Trophoblast cell (in vitro differentiated cells and primary cell): ENCODE measurements around the gene CD300A.

Source experiments
- DNase-seq, 2 donors: peaks; one replicate each; pipeline ENCODE4 v3.0.0-alpha.2; 2016
- H2AFZ ChIP-seq: 2 replicates; pipeline ENCODE4 v1.6.1; 2013; ENCODE audit warnings: low read length, moderate library complexity, mild to moderate bottlenecking; ENCODE audit not compliant: insufficient read depth, poor library complexity
- H2AK5ac ChIP-seq: 2 replicates; pipeline ENCODE4 v1.6.1; 2013; ENCODE audit warnings: mild to moderate bottlenecking, low read length
- H2BK120ac ChIP-seq: 2 replicates; pipeline ENCODE4 v1.6.1; 2013; ENCODE audit warnings: low read length, mild to moderate bottlenecking, moderate library complexity; ENCODE audit not compliant: insufficient read depth, poor library complexity
- H2BK12ac ChIP-seq: 2 replicates; pipeline ENCODE4 v1.6.1; 2013; ENCODE audit warnings: mild to moderate bottlenecking, low read length, moderate library complexity
- H2BK5ac ChIP-seq: 2 replicates; pipeline ENCODE4 v1.6.1; 2013; ENCODE audit warnings: low read length, low read depth, moderate library complexity, mild to moderate bottlenecking; ENCODE audit not compliant: poor library complexity
- H3K14ac ChIP-seq: 2 replicates; pipeline ENCODE4 v1.6.1; 2013; ENCODE audit warnings: mild to moderate bottlenecking, low read length
- H3K18ac ChIP-seq: 2 replicates; pipeline ENCODE4 v1.6.1; 2013; ENCODE audit warnings: mild to moderate bottlenecking, low read length
- H3K23ac ChIP-seq: 2 replicates; pipeline ENCODE4 v1.6.1; 2013; ENCODE audit warnings: low read length
- H3K27ac ChIP-seq: 2 replicates; pipeline ENCODE4 v1.5.1; 2013; ENCODE audit warnings: low read depth, mild to moderate bottlenecking, inconsistent platforms, low read length, moderate library complexity
- H3K27me3 ChIP-seq: 2 replicates; pipeline ENCODE4 v1.6.1; 2013; ENCODE audit warnings: inconsistent platforms, mild to moderate bottlenecking, low read length, moderate library complexity; ENCODE audit not compliant: insufficient read depth
- H3K36me3 ChIP-seq, 2 experiments: 1 replicate in 1 of 2; 2 replicates in 1 of 2; pipeline ENCODE4 v1.6.1; 2013; ENCODE audit warnings: low read length in 2 of 2, mild to moderate bottlenecking in 2 of 2, moderate library complexity in 1 of 2; ENCODE audit not compliant: insufficient read depth in 2 of 2, control insufficient read depth in 1 of 2
- H3K4ac ChIP-seq: 2 replicates; pipeline ENCODE4 v1.6.1; 2013; ENCODE audit warnings: low read depth, mild to moderate bottlenecking, low read length, moderate library complexity
- H3K4me1 ChIP-seq, 2 experiments: 1 replicate in 1 of 2; 2 replicates in 1 of 2; pipeline ENCODE4 v1.6.1; 2013; ENCODE audit warnings: low read length in 2 of 2, mild to moderate bottlenecking in 2 of 2, moderate library complexity in 1 of 2; ENCODE audit not compliant: insufficient read depth in 2 of 2, control insufficient read depth in 1 of 2
- H3K4me2 ChIP-seq: 2 replicates; pipeline ENCODE4 v1.6.1; 2013; ENCODE audit warnings: inconsistent platforms, mild to moderate bottlenecking, low read length, moderate library complexity
- H3K4me3 ChIP-seq: 2 replicates; pipeline ENCODE4 v1.5.1; 2013; ENCODE audit warnings: mild to moderate bottlenecking, low read depth, low read length, inconsistent platforms
- H3K79me1 ChIP-seq: one replicate; pipeline ENCODE4 v1.6.1; 2013; ENCODE audit warnings: low read length
- H3K79me2 ChIP-seq: 2 replicates; pipeline ENCODE4 v1.6.1; 2013; ENCODE audit warnings: low read length, mild to moderate bottlenecking; ENCODE audit not compliant: control insufficient read depth, insufficient read depth, poor library complexity
- H3K9ac ChIP-seq: 2 replicates; pipeline ENCODE4 v1.6.1; 2013; ENCODE audit warnings: mild to moderate bottlenecking, low read length
- H3K9me3 ChIP-seq: 2 replicates; pipeline ENCODE4 v1.6.1; 2013; ENCODE audit warnings: low read depth, mild to moderate bottlenecking, control low read depth, inconsistent platforms, low read length; ENCODE audit not compliant: insufficient read depth
- H4K12ac ChIP-seq: 2 replicates; pipeline ENCODE4 v1.6.1; 2013; ENCODE audit warnings: low read depth, mild to moderate bottlenecking, low read length, moderate library complexity
- H4K8ac ChIP-seq: 2 replicates; pipeline ENCODE4 v1.6.1; 2013; ENCODE audit warnings: low read depth, mild to moderate bottlenecking, low read length, moderate library complexity
- H4K91ac ChIP-seq: one replicate; pipeline ENCODE4 v1.6.1; 2013; ENCODE audit warnings: low read depth, mild to moderate bottlenecking, low read length, moderate library complexity
- WGBS: extraction: QIAGEN DNeasy Blood & Tissue Kit; methylation state at CpG from one replicate; pipeline ENCODE4 v1.1.7; 2013; ENCODE audit warnings: missing lambda C conversion rate; ENCODE audit not compliant: insufficient read length, insufficient coverage; ENCODE audit errors: extremely low coverage; 5-methylcytosine and 5-hydroxymethylcytosine counted together

Gene CD300A

GRCh38 chr17:74449773-74450172 is 16.7 kb upstream of the CD300A start:
- Histone ChIP-seq H4K8ac (no peak overlapping the region), H3K79me1 (no peaks in the 10 kb centered on the region), H3K79me2 (no peaks in the 10 kb centered on the region), H2BK5ac (no peak overlapping the region), H2BK12ac (no peak overlapping the region), H3K27ac (no peak overlapping the region), H3K4me1 (peaks cover 3 to 6% of the 10 kb centered on the region in 2 experiments), H2AK5ac (no peak overlapping the region), H3K4ac (no peak overlapping the region), H4K12ac (no peak overlapping the region), H4K91ac (no peak overlapping the region), H3K4me2 (no peak overlapping the region), H3K14ac (no peak overlapping the region), H3K23ac (no peak overlapping the region), H3K18ac (no peak overlapping the region), H3K36me3 (peaks cover 0 to 3% of the 10 kb centered on the region in 2 experiments), H3K27me3 (peaks cover 8% of the 10 kb centered on the region), H3K9me3 (no peaks in the 10 kb centered on the region), H2AFZ (no peak overlapping the region), H2BK120ac (no peak overlapping the region), H3K9ac (no peak overlapping the region), H3K4me3 (no peak overlapping the region)
- no CpG with 5 or more reads among the region's 5 CpGs for WGBS
- no peak for DNase-seq

GRCh38 chr17:74450231-74450630 is 16.2 kb upstream of the CD300A start:
- H3K36me3 ChIP-seq = peaks cover 0 to 3% of the 10 kb centered on the region in 2 experiments
- no peak overlapping the region for H4K8ac ChIP-seq
- no peak overlapping the region for H2AK5ac ChIP-seq
- H4K12ac ChIP-seq = no peak overlapping the region
- no peak overlapping the region for H2BK5ac ChIP-seq
- WGBS = no CpG with 5 or more reads among the region's 3 CpGs
- no peak overlapping the region for H3K4me2 ChIP-seq
- no peak overlapping the region for H3K18ac ChIP-seq
- H2AFZ ChIP-seq = no peak overlapping the region
- no peak overlapping the region for H3K4ac ChIP-seq
- no peak overlapping the region for H4K91ac ChIP-seq
- H3K9me3 ChIP-seq = no peaks in the 10 kb centered on the region
- H3K79me2 ChIP-seq = no peaks in the 10 kb centered on the region
- DNase-seq = no peak
- H3K9ac ChIP-seq = no peak overlapping the region
- H3K27ac ChIP-seq = no peak overlapping the region
- H3K79me1 ChIP-seq = no peaks in the 10 kb centered on the region
- H2BK120ac ChIP-seq = no peak overlapping the region
- H3K27me3 ChIP-seq = peaks cover 8% of the 10 kb centered on the region
- no peak overlapping the region for H2BK12ac ChIP-seq
- no peak overlapping the region for H3K23ac ChIP-seq
- no peak overlapping the region for H3K14ac ChIP-seq
- no peak overlapping the region for H3K4me3 ChIP-seq
- peaks cover 3 to 6% of the 10 kb centered on the region in 2 experiments for H3K4me1 ChIP-seq

DNA sequence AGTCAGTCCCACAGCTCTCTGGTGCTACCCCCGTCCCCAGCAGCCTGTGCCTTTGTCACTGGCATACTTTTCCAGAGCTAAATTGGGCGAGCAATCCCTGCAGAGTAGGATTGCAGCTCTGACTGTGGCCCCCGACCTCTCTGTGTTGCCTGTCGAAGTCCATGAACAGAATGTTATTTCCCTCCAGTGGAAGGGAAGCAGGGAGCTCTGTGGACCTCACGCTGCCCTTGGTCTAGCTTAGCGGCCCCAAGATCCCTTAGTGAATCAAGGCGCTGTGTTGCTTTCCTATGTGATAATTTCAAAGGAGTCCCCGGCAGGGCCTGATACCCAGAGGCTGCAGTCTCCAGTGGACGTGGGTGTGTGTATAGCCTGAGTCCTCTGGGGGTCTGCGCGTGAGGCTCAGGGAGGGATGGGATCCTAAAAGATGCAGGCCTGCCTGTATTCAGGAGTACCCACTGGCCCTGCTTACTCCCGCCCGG is 15.5 kb upstream of the CD300A start:
- H4K12ac ChIP-seq = no peak overlapping the region
- no peak for DNase-seq
- no peak overlapping the region for H3K14ac ChIP-seq
- no peak overlapping the region for H2AFZ ChIP-seq
- no peaks in the 10 kb centered on the region for H3K79me2 ChIP-seq
- no peak overlapping the region for H3K4ac ChIP-seq
- H3K79me1 ChIP-seq = no peaks in the 10 kb centered on the region
- H3K18ac ChIP-seq = no peak overlapping the region
- no peak overlapping the region for H3K9ac ChIP-seq
- no peak overlapping the region for H2BK5ac ChIP-seq
- peaks cover 8% of the 10 kb centered on the region for H3K27me3 ChIP-seq
- H4K8ac ChIP-seq = no peak overlapping the region
- H3K23ac ChIP-seq = no peak overlapping the region
- no peak overlapping the region for H3K4me3 ChIP-seq
- no peak overlapping the region for H3K27ac ChIP-seq
- H3K36me3 ChIP-seq = peaks cover 0 to 3% of the 10 kb centered on the region in 2 experiments
- no peak overlapping the region for H3K4me2 ChIP-seq
- no peak overlapping the region for H4K91ac ChIP-seq
- no peak overlapping the region for H2AK5ac ChIP-seq
- H3K9me3 ChIP-seq = no peaks in the 10 kb centered on the region
- H2BK12ac ChIP-seq = no peak overlapping the region
- H3K4me1 ChIP-seq = peaks cover 3 to 6% of the 10 kb centered on the region in 2 experiments
- WGBS = no CpG with 5 or more reads among the region's 13 CpGs
- H2BK120ac ChIP-seq = no peak overlapping the region

- no peaks in the 10 kb centered on the region for H3K79me1 ChIP-seq
- H3K9me3 ChIP-seq = no peaks in the 10 kb centered on the region
- no peak overlapping the region for H4K8ac ChIP-seq
- H2BK120ac ChIP-seq = no peak overlapping the region
- H3K14ac ChIP-seq = no peak overlapping the region
- H2BK12ac ChIP-seq = no peak overlapping the region
- H2AK5ac ChIP-seq = no peak overlapping the region
- no peak overlapping the region for H3K18ac ChIP-seq
- H3K9ac ChIP-seq = no peak overlapping the region
- H3K27ac ChIP-seq = no peak overlapping the region
- DNase-seq = no peak
- no CpG with 5 or more reads among the region's 6 CpGs for WGBS
- H3K4me2 ChIP-seq = no peak overlapping the region
- H4K91ac ChIP-seq = no peak overlapping the region
- H3K4me1 ChIP-seq = peaks cover 3 to 6% of the 10 kb centered on the region in 2 experiments
- H2AFZ ChIP-seq = no peak overlapping the region
- H3K79me2 ChIP-seq = no peaks in the 10 kb centered on the region
- H3K36me3 ChIP-seq = peaks cover 0 to 3% of the 10 kb centered on the region in 2 experiments
- peaks cover 8% of the 10 kb centered on the region for H3K27me3 ChIP-seq
- no peak overlapping the region for H3K4ac ChIP-seq
- no peak overlapping the region for H2BK5ac ChIP-seq
- H4K12ac ChIP-seq = no peak overlapping the region
- H3K4me3 ChIP-seq = no peak overlapping the region
- no peak overlapping the region for H3K23ac ChIP-seq
These were observed 14.9 kb upstream of the CD300A start for GRCh38 chr17:74451557-74451956.
